Endodermal cell (in vitro differentiated cells): Measurements from ENCODE around the gene CACNA1H. TPM values are rescaled to one million over a fixed set of nuclear protein-coding genes. Genes with fewer than 3 reads are reported as not detected.

ENCODE experiments used
- DNase-seq: peaks from one replicate; pipeline ENCODE4 v3.0.0-alpha.2; 2017
- H3K27ac ChIP-seq: 2 replicates; pipeline ENCODE4 v1.5.1; 2013; ENCODE audit warnings: mild to moderate bottlenecking, low read depth, low read length, moderate library complexity
- H3K27me3 ChIP-seq: 2 replicates; pipeline ENCODE4 v1.6.1; 2013; ENCODE audit warnings: mild to moderate bottlenecking, low read length, moderate library complexity; ENCODE audit not compliant: insufficient read depth, control insufficient read depth, poor library complexity, severe bottlenecking
- H3K36me3 ChIP-seq: 2 replicates; pipeline ENCODE4 v1.7.0; 2013; ENCODE audit warnings: mild to moderate bottlenecking, low read length, moderate library complexity; ENCODE audit not compliant: control insufficient read depth, insufficient read depth
- H3K4me1 ChIP-seq: one replicate; pipeline ENCODE4 v1.7.0; 2013; ENCODE audit warnings: low read length; ENCODE audit not compliant: control insufficient read depth, insufficient read depth
- H3K4me3 ChIP-seq: 2 replicates; pipeline ENCODE4 v1.5.1; 2013; ENCODE audit warnings: mild to moderate bottlenecking, low read length, moderate library complexity
- H3K9ac ChIP-seq: 2 replicates; pipeline ENCODE4 v1.6.1; 2013; ENCODE audit warnings: mild to moderate bottlenecking, low read length, moderate library complexity; ENCODE audit not compliant: poor library complexity, severe bottlenecking; ENCODE audit errors: extremely low read depth
- H3K9me3 ChIP-seq: 2 replicates; pipeline ENCODE4 v1.6.1; 2013; ENCODE audit warnings: mild to moderate bottlenecking, low read length, moderate library complexity; ENCODE audit not compliant: control insufficient read depth
- H3K27ac Mint-ChIP-seq: 2 replicates; pipeline ENCODE4 v1.8.0; 2020; ENCODE audit warnings: mixed read lengths
- H3K27me3 Mint-ChIP-seq: 2 replicates; pipeline ENCODE4 v1.8.0; 2021; ENCODE audit warnings: mild to moderate bottlenecking, mixed read lengths; ENCODE audit not compliant: insufficient read depth
- H3K36me3 Mint-ChIP-seq: 2 replicates; pipeline ENCODE4 v1.8.0; 2020; ENCODE audit warnings: low read depth, mixed read lengths
- H3K4me1 Mint-ChIP-seq: 2 replicates; pipeline ENCODE4 v1.8.0; 2020; ENCODE audit warnings: mixed read lengths
- H3K4me3 Mint-ChIP-seq: 2 replicates; pipeline ENCODE4 v1.8.0; 2020; ENCODE audit warnings: mild to moderate bottlenecking, moderate library complexity, mixed read lengths
- H3K9me3 Mint-ChIP-seq: 2 replicates; pipeline ENCODE4 v1.8.0; 2020; ENCODE audit warnings: mild to moderate bottlenecking, mixed read lengths
- WGBS, 2 experiments: methylation state at CpG; one replicate each; pipeline versions ENCODE4 v1.1.5 to v1.1.7; 2013; ENCODE audit warnings: missing lambda C conversion rate in 2 of 2, mixed read lengths in 1 of 2; ENCODE audit not compliant: insufficient coverage in 1 of 2, insufficient read length in 1 of 2; 5-methylcytosine and 5-hydroxymethylcytosine counted together
- total RNA-seq, 2 donors: library from RNA; stranded (reverse); fragmentation: NEBNext Ultra II Directional in 1 of 2; extraction: Animal tissue kit (Norgen Biotek cat#: 25700) in 1 of 2; gene quantifications; 2 replicates in 1 of 2; 3 replicates in 1 of 2; pipeline ENCODE4 v1.2.1, GENCODE V29; 2021
- TF ChIP-seq, protein P1 (sequence below): fragments of 200-600 bp; sonication (generic); conservative IDR thresholded peaks from 2 replicates; pipeline ENCODE4 v1.5.0; 2021; ENCODE audit warnings: antibody characterized with exemption, mild to moderate bottlenecking

CACNA1H gene
- total RNA-seq, 2 donors from 2014 or later = 31.6 to 45.0 TPM

DNA sequence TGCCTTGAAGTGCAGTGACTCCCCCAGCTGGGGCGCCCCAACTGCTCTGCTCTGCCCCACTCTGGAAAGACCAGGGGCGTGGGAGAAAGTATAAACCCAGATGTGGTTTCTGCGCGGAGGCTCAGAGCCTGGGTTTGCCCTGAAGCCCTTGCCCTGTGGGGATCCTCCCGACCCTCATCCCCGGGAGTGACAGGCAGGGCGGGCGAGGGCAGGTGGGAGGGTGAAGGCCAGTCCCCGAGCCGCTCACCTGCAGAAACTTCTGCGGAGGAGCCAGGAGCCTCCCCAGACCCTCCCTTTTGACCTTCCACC is 106.8 kb downstream of the CACNA1H start:
- no peak overlapping the region for H3K27ac ChIP-seq
- peaks cover 30% of the 10 kb centered on the region for H3K27me3 ChIP-seq
- no peak overlapping the region for H3K9ac ChIP-seq
- Mint-ChIP-seq H3K27ac (no peak overlapping the region), H3K9me3 (peaks cover 3% of the 10 kb centered on the region), H3K4me3 (no peak overlapping the region), H3K27me3 (peaks cover 5% of the 10 kb centered on the region), H3K36me3 (no peaks in the 10 kb centered on the region), H3K4me1 (no peaks in the 10 kb centered on the region)
- H3K4me1 ChIP-seq = no peaks in the 10 kb centered on the region
- no peak overlapping the region for H3K4me3 ChIP-seq
- no peaks in the 10 kb centered on the region for H3K36me3 ChIP-seq
- 29 to 73% methylated on average over 4 to 11 of the region's 11 CpGs for WGBS, 2 experiments
- no peaks in the 10 kb centered on the region for H3K9me3 ChIP-seq
- TF ChIP-seq, protein P1, sequence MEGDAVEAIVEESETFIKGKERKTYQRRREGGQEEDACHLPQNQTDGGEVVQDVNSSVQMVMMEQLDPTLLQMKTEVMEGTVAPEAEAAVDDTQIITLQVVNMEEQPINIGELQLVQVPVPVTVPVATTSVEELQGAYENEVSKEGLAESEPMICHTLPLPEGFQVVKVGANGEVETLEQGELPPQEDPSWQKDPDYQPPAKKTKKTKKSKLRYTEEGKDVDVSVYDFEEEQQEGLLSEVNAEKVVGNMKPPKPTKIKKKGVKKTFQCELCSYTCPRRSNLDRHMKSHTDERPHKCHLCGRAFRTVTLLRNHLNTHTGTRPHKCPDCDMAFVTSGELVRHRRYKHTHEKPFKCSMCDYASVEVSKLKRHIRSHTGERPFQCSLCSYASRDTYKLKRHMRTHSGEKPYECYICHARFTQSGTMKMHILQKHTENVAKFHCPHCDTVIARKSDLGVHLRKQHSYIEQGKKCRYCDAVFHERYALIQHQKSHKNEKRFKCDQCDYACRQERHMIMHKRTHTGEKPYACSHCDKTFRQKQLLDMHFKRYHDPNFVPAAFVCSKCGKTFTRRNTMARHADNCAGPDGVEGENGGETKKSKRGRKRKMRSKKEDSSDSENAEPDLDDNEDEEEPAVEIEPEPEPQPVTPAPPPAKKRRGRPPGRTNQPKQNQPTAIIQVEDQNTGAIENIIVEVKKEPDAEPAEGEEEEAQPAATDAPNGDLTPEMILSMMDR = no peak
- DNase-seq = no peak

DNA sequence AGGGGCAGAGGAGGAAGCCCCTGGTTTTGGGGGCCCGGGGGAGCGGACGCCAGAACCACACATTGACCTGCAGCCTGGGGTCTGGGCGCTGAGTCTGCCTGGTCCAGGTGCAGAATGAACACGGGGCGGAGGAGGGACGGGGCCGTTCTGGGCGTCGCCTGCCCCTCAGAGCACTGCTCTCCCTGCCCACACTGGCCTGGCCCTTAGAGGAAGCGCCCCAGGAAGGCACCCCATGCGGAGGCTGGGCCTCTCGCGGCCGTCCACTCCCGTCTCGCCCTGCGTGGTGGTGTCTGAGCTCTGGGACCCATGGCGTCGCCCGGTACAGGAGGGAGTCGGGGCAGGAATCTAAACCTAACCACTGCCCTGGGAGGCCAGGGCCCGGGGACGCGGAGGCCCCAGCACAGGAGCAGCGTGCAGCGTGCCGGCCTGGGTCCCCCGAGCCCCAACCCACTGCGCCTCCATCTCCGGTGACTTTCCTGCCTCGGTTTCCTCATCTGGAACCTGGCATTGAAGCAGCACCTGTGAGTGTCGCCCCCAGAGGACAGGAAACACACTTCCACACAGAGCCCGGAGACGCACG is 107.3 kb downstream of the CACNA1H start:
- TF ChIP-seq, protein P1 = no peak
- no peak overlapping the region for H3K27ac ChIP-seq
- H3K9me3 ChIP-seq = no peaks in the 10 kb centered on the region
- H3K36me3 ChIP-seq = no peaks in the 10 kb centered on the region
- H3K4me3 Mint-ChIP-seq = no peak overlapping the region
- H3K36me3 Mint-ChIP-seq = no peaks in the 10 kb centered on the region
- H3K27ac Mint-ChIP-seq = no peak overlapping the region
- no peaks in the 10 kb centered on the region for H3K4me1 Mint-ChIP-seq
- peaks cover 30% of the 10 kb centered on the region for H3K27me3 ChIP-seq
- H3K4me3 ChIP-seq = no peak overlapping the region
- no peak overlapping the region for H3K9ac ChIP-seq
- no peak for DNase-seq
- WGBS, 2 experiments = 89 to 92% methylated on average over 18 to 36 of the region's 36 CpGs
- peaks cover 5% of the 10 kb centered on the region for H3K27me3 Mint-ChIP-seq
- H3K9me3 Mint-ChIP-seq = peaks cover 3% of the 10 kb centered on the region
- no peaks in the 10 kb centered on the region for H3K4me1 ChIP-seq

DNA sequence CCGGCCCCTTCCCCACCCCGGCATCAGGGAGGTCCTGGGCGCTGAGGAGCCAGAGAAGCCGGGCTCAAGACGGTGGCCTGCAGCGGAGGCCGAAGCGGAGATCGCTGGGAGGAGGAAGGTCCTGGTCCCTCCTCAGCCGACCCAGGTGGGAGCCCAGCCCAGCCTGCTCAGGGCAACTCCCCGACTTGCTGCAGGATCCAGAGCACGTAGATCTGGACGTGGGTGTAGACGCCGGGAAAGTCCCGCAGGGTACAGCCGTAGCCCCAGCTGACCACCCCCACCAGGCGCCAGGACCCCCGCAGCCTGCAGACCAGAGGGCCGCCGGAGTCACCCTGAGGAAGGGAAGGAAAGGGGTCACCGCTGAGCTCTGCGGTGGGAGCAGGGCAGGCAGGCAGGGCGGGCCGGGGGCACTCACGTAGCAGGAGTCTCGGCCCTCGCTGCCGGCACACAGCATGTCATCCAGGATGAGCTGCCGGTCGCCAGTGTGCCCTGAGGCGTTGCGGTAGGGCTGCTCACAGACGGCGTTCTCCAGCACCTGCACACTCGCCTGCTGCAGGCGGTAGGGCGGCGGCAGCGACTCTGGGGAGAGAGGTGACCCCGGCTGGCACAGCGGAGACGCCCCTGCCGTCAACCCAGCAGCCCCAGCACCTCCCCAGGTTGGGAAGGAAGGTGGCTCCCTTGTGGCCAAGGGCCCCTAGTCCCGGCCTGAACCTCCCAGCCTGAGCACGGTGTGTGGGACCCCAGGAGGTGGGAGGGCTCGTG is 108.4 kb downstream of the CACNA1H start:
- TF ChIP-seq, protein P1 = no peak
- DNase-seq = peak; percentile 63
- H3K4me3 ChIP-seq = no peak overlapping the region
- H3K27ac ChIP-seq = no peak overlapping the region
- 46 to 72% methylated on average over 18 to 46 of the region's 47 CpGs for WGBS, 2 experiments
- no peak overlapping the region for H3K27ac Mint-ChIP-seq
- H3K9me3 ChIP-seq = no peaks in the 10 kb centered on the region
- H3K4me3 Mint-ChIP-seq = no peak overlapping the region
- peaks cover 5% of the 10 kb centered on the region for H3K9me3 Mint-ChIP-seq
- no peak overlapping the region for H3K9ac ChIP-seq
- H3K36me3 Mint-ChIP-seq = no peaks in the 10 kb centered on the region
- H3K27me3 ChIP-seq = peaks cover 33% of the 10 kb centered on the region
- H3K4me1 Mint-ChIP-seq = no peaks in the 10 kb centered on the region
- H3K27me3 Mint-ChIP-seq = peaks cover 7% of the 10 kb centered on the region
- no peaks in the 10 kb centered on the region for H3K36me3 ChIP-seq
- no peaks in the 10 kb centered on the region for H3K4me1 ChIP-seq
